ES-I3 (cell line): ENCODE measurements around the gene NUP62CL.
"Not testable (repeated sequence)": the region's sequence is repeated elsewhere in the genome, so short reads cannot be mapped to it uniquely, and the experiment has no call there.

Experiments
- H3K36me3 ChIP-seq: 2 replicates; pipeline ENCODE4 v1.6.1; 2013; ENCODE audit warnings: mild to moderate bottlenecking, low read length, control low read depth, moderate library complexity; ENCODE audit not compliant: insufficient read depth
- H3K4me1 ChIP-seq: 2 replicates; pipeline ENCODE4 v1.6.1; 2013; ENCODE audit warnings: mild to moderate bottlenecking, control low read depth, low read length; ENCODE audit not compliant: insufficient read depth
- H3K9ac ChIP-seq: 2 replicates; pipeline ENCODE4 v1.6.1; 2013; ENCODE audit warnings: low read depth, mild to moderate bottlenecking, low read length, moderate library complexity
- H3K9me3 ChIP-seq: 2 replicates; pipeline ENCODE4 v1.6.1; 2013; ENCODE audit warnings: mild to moderate bottlenecking, low read length, moderate library complexity; ENCODE audit not compliant: control insufficient read depth, insufficient read depth

Gene NUP62CL

GRCh38 chrX:107168257-107168656, 38.0 kb downstream of the NUP62CL start:
- no peaks in the 10 kb centered on the region for H3K4me1 ChIP-seq
- no peak overlapping the region for H3K9ac ChIP-seq
- no peaks in the 10 kb centered on the region for H3K9me3 ChIP-seq
- H3K36me3 ChIP-seq, result no peaks in the 10 kb centered on the region

GRCh38 chrX:107167163-107167921, 38.9 kb downstream of the NUP62CL start:
- Histone ChIP-seq H3K9ac (no peak overlapping the region), H3K36me3 (no peaks in the 10 kb centered on the region), H3K9me3 (no peaks in the 10 kb centered on the region), H3K4me1 (no peaks in the 10 kb centered on the region)

GRCh38 chrX:107157618-107158017, 48.6 kb downstream of the NUP62CL start:
- not testable (repeated sequence) for H3K36me3 ChIP-seq, H3K9ac ChIP-seq, H3K9me3 ChIP-seq
- H3K4me1 ChIP-seq, result peaks cover 11% of the 10 kb centered on the region

- H3K9me3 ChIP-seq, H3K36me3 ChIP-seq: not testable (repeated sequence)
- H3K9ac ChIP-seq, result peak overlapping the region; percentile 51
- H3K4me1 ChIP-seq, result peaks cover 14% of the 10 kb centered on the region
Measured at GRCh38 chrX:107155621-107156430, 50.4 kb downstream of the NUP62CL start.

GRCh38 chrX:107154787-107155620, 51.2 kb downstream of the NUP62CL start:
- Histone ChIP-seq H3K36me3 (no peaks in the 10 kb centered on the region), H3K9ac (peak overlapping the region; percentile 51), H3K9me3 (no peaks in the 10 kb centered on the region), H3K4me1 (peaks cover 19% of the 10 kb centered on the region)

GRCh38 chrX:107153005-107153404, 53.2 kb downstream of the NUP62CL start:
- no peaks in the 10 kb centered on the region for H3K36me3 ChIP-seq
- no peaks in the 10 kb centered on the region for H3K9me3 ChIP-seq
- peaks cover 19% of the 10 kb centered on the region for H3K4me1 ChIP-seq
- H3K9ac ChIP-seq, result no peak overlapping the region

GRCh38 chrX:107146670-107147069, 59.6 kb downstream of the NUP62CL start:
- Histone ChIP-seq H3K9me3 (no peaks in the 10 kb centered on the region), H3K9ac (no peak overlapping the region), H3K36me3 (no peaks in the 10 kb centered on the region), H3K4me1 (peaks cover 8% of the 10 kb centered on the region; the same call in 1 of the 2 replicates)

GRCh38 chrX:107135965-107136307, 70.3 kb downstream of the NUP62CL start:
- Histone ChIP-seq H3K9me3 (no peaks in the 10 kb centered on the region), H3K4me1 (no peaks in the 10 kb centered on the region), H3K9ac (no peak overlapping the region), H3K36me3 (no peaks in the 10 kb centered on the region)

GRCh38 chrX:107135049-107135964, 70.9 kb downstream of the NUP62CL start:
- no peak overlapping the region for H3K9ac ChIP-seq
- no peaks in the 10 kb centered on the region for H3K36me3 ChIP-seq
- H3K4me1 ChIP-seq, result no peaks in the 10 kb centered on the region
- no peaks in the 10 kb centered on the region for H3K9me3 ChIP-seq

- no peaks in the 10 kb centered on the region for H3K4me1 ChIP-seq
- H3K9me3 ChIP-seq, result no peaks in the 10 kb centered on the region
- no peaks in the 10 kb centered on the region for H3K36me3 ChIP-seq
Measured at GRCh38 chrX:107123750-107124149, 82.5 kb downstream of the NUP62CL start.

GRCh38 chrX:107119283-107119682, 87.0 kb downstream of the NUP62CL start:
- no peaks in the 10 kb centered on the region for H3K9me3 ChIP-seq
- peaks cover 14% of the 10 kb centered on the region; the same call in 1 of the 2 replicates for H3K36me3 ChIP-seq
- no peaks in the 10 kb centered on the region for H3K4me1 ChIP-seq
- H3K9ac ChIP-seq, result no peak overlapping the region

More at GRCh38 chrX:107123750-107124149, 82.5 kb downstream of the NUP62CL start:
- no peak overlapping the region for H3K9ac ChIP-seq

GRCh38 chrX:107118322-107119147, 87.7 kb downstream of the NUP62CL start, which contains the start of gene RBM41:
Gene RBM41 (minus strand): TSS chrX:107118822. CDS start chrX:107118773, 49 bp downstream.
- Histone ChIP-seq H3K4me1 (no peaks in the 10 kb centered on the region), H3K36me3 (peaks cover 18% of the 10 kb centered on the region; the same call in 1 of the 2 replicates), H3K9me3 (no peaks in the 10 kb centered on the region), H3K9ac (peak within 1 kb of the TSS; percentile 98)

- H3K36me3 ChIP-seq, result peaks cover 18% of the 10 kb centered on the region; the same call in 1 of the 2 replicates
- H3K4me1 ChIP-seq, result no peaks in the 10 kb centered on the region
- peak overlapping the region; percentile 98 for H3K9ac ChIP-seq
- H3K9me3 ChIP-seq, result no peaks in the 10 kb centered on the region
Measured at GRCh38 chrX:107117993-107118321, 88.3 kb downstream of the NUP62CL start.
